Measurements from ENCODE around the gene MAPK1.

DNA sequence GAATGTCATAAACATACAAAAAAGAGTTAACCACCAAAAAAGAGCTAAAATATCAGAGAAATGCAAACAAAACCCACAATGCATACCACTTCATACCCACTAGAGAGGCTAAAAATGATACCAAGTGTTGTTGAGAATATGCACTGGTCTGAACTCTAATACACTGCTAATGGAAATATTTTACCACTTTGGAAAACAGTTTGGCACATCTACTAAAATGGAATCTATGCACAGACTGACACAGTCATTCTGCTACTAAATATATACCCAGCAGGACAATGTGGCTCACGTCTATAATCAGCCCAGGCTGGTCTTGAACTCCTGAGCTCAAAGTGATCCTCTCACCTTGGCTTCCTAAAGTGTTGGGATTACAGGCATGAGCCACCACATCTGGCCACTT lies 18.0 kb downstream of the MAPK1 start:
- TF ChIP-seq, protein P1, sequence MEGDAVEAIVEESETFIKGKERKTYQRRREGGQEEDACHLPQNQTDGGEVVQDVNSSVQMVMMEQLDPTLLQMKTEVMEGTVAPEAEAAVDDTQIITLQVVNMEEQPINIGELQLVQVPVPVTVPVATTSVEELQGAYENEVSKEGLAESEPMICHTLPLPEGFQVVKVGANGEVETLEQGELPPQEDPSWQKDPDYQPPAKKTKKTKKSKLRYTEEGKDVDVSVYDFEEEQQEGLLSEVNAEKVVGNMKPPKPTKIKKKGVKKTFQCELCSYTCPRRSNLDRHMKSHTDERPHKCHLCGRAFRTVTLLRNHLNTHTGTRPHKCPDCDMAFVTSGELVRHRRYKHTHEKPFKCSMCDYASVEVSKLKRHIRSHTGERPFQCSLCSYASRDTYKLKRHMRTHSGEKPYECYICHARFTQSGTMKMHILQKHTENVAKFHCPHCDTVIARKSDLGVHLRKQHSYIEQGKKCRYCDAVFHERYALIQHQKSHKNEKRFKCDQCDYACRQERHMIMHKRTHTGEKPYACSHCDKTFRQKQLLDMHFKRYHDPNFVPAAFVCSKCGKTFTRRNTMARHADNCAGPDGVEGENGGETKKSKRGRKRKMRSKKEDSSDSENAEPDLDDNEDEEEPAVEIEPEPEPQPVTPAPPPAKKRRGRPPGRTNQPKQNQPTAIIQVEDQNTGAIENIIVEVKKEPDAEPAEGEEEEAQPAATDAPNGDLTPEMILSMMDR (IDR thresholded peaks at IDR 0.05; ENCODE audit: insufficient read depth, low read depth, low read length), result no peak
- TF ChIP-seq EZH2 (IDR thresholded peaks at IDR 0.05; ENCODE audit: insufficient read depth, low read length), result no peak
